Measurements from ENCODE around the gene RNU1-1. TPM values are rescaled to one million over a fixed set of nuclear protein-coding genes. Genes with fewer than 3 reads are reported as not detected.

RNU1-1 gene
- total and polyA plus RNA-seq, 7 donors, result 1,264 to 5,208 (median 3,151) TPM; not detected in 3

DNA sequence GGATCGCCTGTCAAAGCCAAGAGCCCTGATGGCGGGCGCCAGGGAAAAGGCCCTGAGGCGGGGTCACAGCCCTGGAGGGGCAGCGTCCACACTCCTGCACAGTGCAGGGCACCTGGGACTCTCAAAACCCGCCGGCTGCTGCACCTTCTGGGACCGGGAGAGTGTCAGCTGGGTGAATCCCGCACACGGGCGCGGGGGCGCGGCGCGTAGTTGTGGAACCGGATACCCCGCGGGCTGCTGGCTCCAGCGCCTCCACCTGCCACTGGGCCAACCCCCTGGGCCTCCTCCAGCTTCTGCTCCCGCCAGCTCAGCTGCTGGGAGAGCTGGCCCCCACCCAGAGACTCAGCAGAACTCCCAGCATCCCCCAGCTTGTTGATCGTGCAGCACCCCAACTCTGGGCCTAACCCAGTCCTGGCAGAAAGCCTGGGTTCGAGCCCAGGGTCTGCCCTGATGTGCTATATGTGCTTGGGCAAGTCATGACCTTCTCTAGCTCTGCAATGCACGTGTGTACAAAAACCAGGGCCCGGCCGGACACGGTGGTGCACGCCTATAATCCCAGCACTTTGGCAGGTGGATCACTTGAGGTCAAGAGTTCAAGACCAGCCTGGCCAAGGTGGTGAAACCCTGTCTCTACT, 39.8 kb downstream of the RNU1-1 start:
- WGBS, 3 donors, result 51 to 83% (median 60%) methylated on average over 22 to 28 of the region's 28 CpGs
- TF ChIP-seq, protein P1, sequence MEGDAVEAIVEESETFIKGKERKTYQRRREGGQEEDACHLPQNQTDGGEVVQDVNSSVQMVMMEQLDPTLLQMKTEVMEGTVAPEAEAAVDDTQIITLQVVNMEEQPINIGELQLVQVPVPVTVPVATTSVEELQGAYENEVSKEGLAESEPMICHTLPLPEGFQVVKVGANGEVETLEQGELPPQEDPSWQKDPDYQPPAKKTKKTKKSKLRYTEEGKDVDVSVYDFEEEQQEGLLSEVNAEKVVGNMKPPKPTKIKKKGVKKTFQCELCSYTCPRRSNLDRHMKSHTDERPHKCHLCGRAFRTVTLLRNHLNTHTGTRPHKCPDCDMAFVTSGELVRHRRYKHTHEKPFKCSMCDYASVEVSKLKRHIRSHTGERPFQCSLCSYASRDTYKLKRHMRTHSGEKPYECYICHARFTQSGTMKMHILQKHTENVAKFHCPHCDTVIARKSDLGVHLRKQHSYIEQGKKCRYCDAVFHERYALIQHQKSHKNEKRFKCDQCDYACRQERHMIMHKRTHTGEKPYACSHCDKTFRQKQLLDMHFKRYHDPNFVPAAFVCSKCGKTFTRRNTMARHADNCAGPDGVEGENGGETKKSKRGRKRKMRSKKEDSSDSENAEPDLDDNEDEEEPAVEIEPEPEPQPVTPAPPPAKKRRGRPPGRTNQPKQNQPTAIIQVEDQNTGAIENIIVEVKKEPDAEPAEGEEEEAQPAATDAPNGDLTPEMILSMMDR (IDR thresholded peaks at IDR 0.05), result no peak
- Histone ChIP-seq H3K36me3 (ENCODE audit: insufficient read depth in 1 of 2, low read depth in 1 of 2) (peaks cover 0 to 67% of the 10 kb centered on the region in 2 donors), H3K9me3 (no peaks in the 10 kb centered on the region), H3K27ac (no peak overlapping the region), H3K27me3 (ENCODE audit: insufficient read depth in 3 of 3, low read length in 2 of 3) (no peaks in the 10 kb centered on the region), H3K4me1 (no peaks in the 10 kb centered on the region), H3K4me3 (no peak overlapping the region)
- peak in 1 of 2 donors; percentile 72 for DNase-seq
- intact Hi-C loops (cut with DNase I), result no loop called here
- peak; percentile 74 to 88 (median 86) for ATAC-seq

- ATAC-seq (peak in 3 of 4 donors; percentile 64 to 76 (median 66)), DNase-seq (no peak)
- intact Hi-C loops (cut with DNase I), result no loop called here
- Histone ChIP-seq H3K36me3 (ENCODE audit: insufficient read depth in 1 of 2, low read depth in 1 of 2) (peaks cover 0 to 18% of the 10 kb centered on the region in 2 donors), H3K4me3 (no peak overlapping the region), H3K27me3 (ENCODE audit: insufficient read depth in 3 of 3, low read length in 2 of 3) (no peaks in the 10 kb centered on the region), H3K4me1 (peaks cover 5% of the 10 kb centered on the region), H3K27ac (no peak overlapping the region), H3K9me3 (no peaks in the 10 kb centered on the region)
- whole genome bisulfite sequencing, 3 donors, result 41 to 45% (median 42%) methylated on average over 3 of the region's 3 CpGs
- TF ChIP-seq, protein P1 (IDR thresholded peaks at IDR 0.05), result no peak
These were observed 45.5 kb downstream of the RNU1-1 start for GRCh38 chr1:16468558-16468957.

- intact Hi-C loops (cut with DNase I), result no loop called here
These were observed 49.0 kb downstream of the RNU1-1 start for GRCh38 chr1:16464917-16465625.

More at GRCh38 chr1:16464917-16465625, 49.0 kb downstream of the RNU1-1 start:
- peak; percentile 62 to 75 (median 68) for ATAC-seq
- peak in 1 of 2 donors; percentile 40 for DNase-seq
- H3K4me3 ChIP-seq, result no peak overlapping the region
- no peaks in the 10 kb centered on the region for H3K27me3 ChIP-seq (ENCODE audit: insufficient read depth in 3 of 3, low read length in 2 of 3)
- 63 to 75% (median 73%) methylated on average over 21 of the region's 21 CpGs for WGBS, 3 donors
- TF ChIP-seq, protein P1 (IDR thresholded peaks at IDR 0.05), result no peak
- H3K27ac ChIP-seq, result peak overlapping the region; percentile 41
- H3K9me3 ChIP-seq, result no peaks in the 10 kb centered on the region
- H3K36me3 ChIP-seq (ENCODE audit: insufficient read depth in 1 of 2, low read depth in 1 of 2), result peaks cover 0 to 25% of the 10 kb centered on the region in 2 donors
- peaks cover 5% of the 10 kb centered on the region for H3K4me1 ChIP-seq

Other genes with a start within 250 kb of the RNU1-1 start
- 10 to 100 TPM; 14.7 to 24.4 (median 19.8) TPM for gene FBXO42, start 161.8 kb downstream of the RNU1-1 start, total RNA-seq
- 10 to 100 TPM in 2 of 3 donors, 1 to 10 TPM in 1; 7.4 to 26.6 (median 14.8) TPM for gene FBXO42, start 161.8 kb downstream of the RNU1-1 start, polyA plus RNA-seq
- 100 to 1,000 TPM in 3 of 4 donors, 10 to 100 TPM in 1; 80.7 to 144 (median 138) TPM for gene SZRD1, start 147.0 kb downstream of the RNU1-1 start, total RNA-seq
- 100 to 1,000 TPM in 2 of 3 donors, 10 to 100 TPM in 1; 75.9 to 184 (median 156) TPM for gene SZRD1, start 147.0 kb downstream of the RNU1-1 start, polyA plus RNA-seq
- not detected for gene SPATA21, start 76.9 kb downstream of the RNU1-1 start, total RNA-seq
- gene SPATA21, start 76.9 kb downstream of the RNU1-1 start, polyA plus RNA-seq, result under 1 TPM; 0.21 to 0.52 (median 0.44) TPM
- gene NECAP2, start 73.6 kb downstream of the RNU1-1 start, total RNA-seq, result 10 to 100 TPM in 2 of 4 donors, 1 to 10 TPM in 2; 5.7 to 10.6 (median 9.1) TPM
- 10 to 100 TPM in 2 of 3 donors, 1 to 10 TPM in 1; 7.7 to 10.9 (median 10.8) TPM for gene NECAP2, start 73.6 kb downstream of the RNU1-1 start, polyA plus RNA-seq
- 10 to 100 TPM in 1 of 4 donors, 1 to 10 TPM in 3; 5.3 to 20.9 (median 7.3) TPM for gene NBPF1, start 99.3 kb upstream of the RNU1-1 start, total RNA-seq
- gene NBPF1, start 99.3 kb upstream of the RNU1-1 start, polyA plus RNA-seq, result 10 to 100 TPM in 1 of 3 donors, 1 to 10 TPM in 2; 2.4 to 12.5 (median 6.1) TPM
- 1,000 to 10,000 TPM; 1,264 to 5,208 (median 3,151) TPM for gene RNU1-3, start 152.7 kb upstream of the RNU1-1 start, total RNA-seq
- gene RNU1-3, start 152.7 kb upstream of the RNU1-1 start, polyA plus RNA-seq, result not detected
- gene RNU1-4, start 226.2 kb upstream of the RNU1-1 start, total RNA-seq, result 1,000 to 10,000 TPM; 1,264 to 5,208 (median 3,151) TPM
- not detected for gene RNU1-4, start 226.2 kb upstream of the RNU1-1 start, polyA plus RNA-seq

All from psoas muscle (tissue), 8 donors.